Keratinocyte (primary cell): Measurements from ENCODE around the gene LIM2. TPM values are rescaled to one million over a fixed set of nuclear protein-coding genes. Genes with fewer than 3 reads are reported as not detected.

Experiments used
- DNase-seq: peaks from one replicate; pipeline ENCODE4 v3.0.0-alpha.2; 2011; ENCODE audit warnings: low read depth, missing footprints, low spot score
- FAIRE-seq: peaks from 2 replicates; lab custom pipeline; 2011; peaks lifted over from hg19 to GRCh38; lab: Jason Lieb, UNC
- H2AFZ ChIP-seq: 2 replicates; pipeline ENCODE4 v1.6.0; 2012; ENCODE audit warnings: low read length, control low read depth, inconsistent platforms; ENCODE audit not compliant: control insufficient read depth
- H3K27ac ChIP-seq: 2 replicates; pipeline ENCODE4 v1.5.1; 2011; ENCODE audit warnings: low read length; ENCODE audit not compliant: control insufficient read depth, insufficient read depth
- H3K27me3 ChIP-seq: 3 replicates; pipeline ENCODE4 v1.6.0; 2011; ENCODE audit warnings: low read length; ENCODE audit not compliant: control insufficient read depth, insufficient read depth; ENCODE audit errors: extremely low read depth
- H3K36me3 ChIP-seq, 2 experiments: 2 replicates in 1 of 2; 3 replicates in 1 of 2; pipeline ENCODE4 v1.5.1; 2011; ENCODE audit warnings: low read length in 2 of 2, mild to moderate bottlenecking in 1 of 2; ENCODE audit not compliant: control insufficient read depth in 2 of 2, insufficient read depth in 2 of 2; ENCODE audit errors: extremely low read depth in 1 of 2
- H3K4me1 ChIP-seq: 3 replicates; pipeline ENCODE4 v1.5.1; 2011; ENCODE audit warnings: low read length; ENCODE audit not compliant: control insufficient read depth, insufficient read depth; ENCODE audit errors: extremely low read depth
- H3K4me2 ChIP-seq: 3 replicates; pipeline ENCODE4 v1.6.0; 2011; ENCODE audit warnings: low read depth, low read length; ENCODE audit not compliant: control insufficient read depth, insufficient read depth; ENCODE audit errors: extremely low read depth
- H3K4me3 ChIP-seq, 3 experiments: fragments of 200-600 bp in 1 of 3; sonication (generic) in 1 of 3; 2 replicates in 2 of 3; 3 replicates in 1 of 3; pipeline ENCODE4 v1.5.1; 2011 to 2016; ENCODE audit warnings: low read length in 3 of 3, mild to moderate bottlenecking in 3 of 3, control low read depth in 2 of 3, inconsistent platforms in 1 of 3, low read depth in 1 of 3, mixed read lengths in 1 of 3, mixed run types in 1 of 3, moderate library complexity in 1 of 3; ENCODE audit not compliant: control insufficient read depth in 2 of 3, insufficient read depth in 2 of 3; ENCODE audit errors: extremely low read depth in 1 of 3
- H3K79me2 ChIP-seq: 2 replicates; pipeline ENCODE4 v1.6.0; 2012; ENCODE audit warnings: low read length; ENCODE audit not compliant: control insufficient read depth, insufficient read depth
- H3K9ac ChIP-seq: 3 replicates; pipeline ENCODE4 v1.6.0; 2011; ENCODE audit warnings: low read length; ENCODE audit not compliant: control insufficient read depth, insufficient read depth; ENCODE audit errors: extremely low read depth
- H3K9me1 ChIP-seq: 3 replicates; pipeline ENCODE4 v1.6.0; 2011; ENCODE audit warnings: low read length; ENCODE audit not compliant: control insufficient read depth, insufficient read depth; ENCODE audit errors: extremely low read depth
- H3K9me3 ChIP-seq: 2 replicates; pipeline ENCODE4 v1.5.1; 2012; ENCODE audit warnings: low read depth, low read length; ENCODE audit not compliant: control insufficient read depth
- H4K20me1 ChIP-seq: 3 replicates; pipeline ENCODE4 v1.6.0; 2011; ENCODE audit warnings: low read length; ENCODE audit not compliant: control insufficient read depth, insufficient read depth; ENCODE audit errors: extremely low read depth
- EZH2 ChIP-seq: IDR thresholded peaks from one replicate; pipeline ENCODE4 v1.6.1; 2012; ENCODE audit warnings: inconsistent platforms, mild to moderate bottlenecking, low read length, moderate library complexity
- dilution Hi-C: fragments of 300-500 bp; cut with MboI; formaldehyde crosslinking; loops from one replicate; pipeline ENCODE4 v1.7.0; 2020; ENCODE audit warnings: low sequenced_read_pairs; ENCODE audit not compliant: extremely low pct_ligation_motif_present
- polyA plus RNA-seq, 5 experiments: library from polyadenylated mRNA; depleted of rRNA in 3 of 5; stranded (reverse) in 3 of 5; stranded (forward) in 1 of 5; unstranded in 1 of 5; fragments of >200 nt; gene quantifications; 1 replicate in 1 of 5; 2 replicates in 3 of 5; 3 replicates in 1 of 5; pipeline versions ENCODE4 v1.2.1 to v1.2.3, GENCODE V29; 2011 to 2012; ENCODE audit warnings: missing spikeins in 2 of 5, low read depth in 1 of 5, low replicate concordance in 1 of 5
- TF ChIP-seq, protein P1 (sequence below), 3 experiments: IDR thresholded peaks in 1 of 3; conservative IDR thresholded peaks in 1 of 3; optimal IDR thresholded peaks in 1 of 3; 2 replicates in 2 of 3; 3 replicates in 1 of 3; pipeline versions ENCODE3 to v1.5.1; 2011; ENCODE audit warnings: low read length in 3 of 3, mild to moderate bottlenecking in 3 of 3, moderate library complexity in 2 of 3, control low read depth in 1 of 3, inconsistent platforms in 1 of 3; ENCODE audit not compliant: insufficient read depth in 2 of 3; ENCODE audit errors: extremely low read depth in 1 of 3

Gene LIM2
- polyA plus RNA-seq, 1 donor (not counting 4 experiments of a cell fraction or from before 2014, with no cell fraction given) = not detected

DNA sequence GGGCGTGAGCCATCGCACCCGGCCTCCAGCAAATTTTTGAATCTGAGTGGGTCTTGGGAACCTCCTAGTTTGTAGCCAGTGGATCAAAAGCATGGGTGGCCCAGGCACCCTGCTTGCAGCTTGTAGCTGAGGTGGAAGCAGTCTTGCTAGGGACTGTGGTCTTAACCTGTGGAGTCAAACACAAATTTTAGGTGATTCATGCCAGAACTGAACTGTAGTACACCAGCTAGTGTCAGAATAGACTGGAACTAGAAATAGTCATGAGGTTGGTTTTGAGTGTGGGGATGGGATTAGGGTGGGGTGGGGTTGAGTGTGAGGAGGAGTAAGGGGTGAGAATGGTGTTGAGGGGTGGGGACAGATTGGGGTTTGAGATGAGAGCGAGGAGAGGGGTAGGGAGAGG lies 5.8 kb downstream of the LIM2 start:
- Histone ChIP-seq H3K4me1 (no peaks in the 10 kb centered on the region), H3K36me3 (no peaks in the 10 kb centered on the region), H3K9me1 (no peaks in the 10 kb centered on the region), H3K9ac (no peak overlapping the region), H3K4me2 (no peak overlapping the region), H3K9me3 (peaks cover 2% of the 10 kb centered on the region), H3K27me3 (no peaks in the 10 kb centered on the region), H3K4me3 (no peak overlapping the region), H3K27ac (no peak overlapping the region), H4K20me1 (no peaks in the 10 kb centered on the region), H3K79me2 (no peaks in the 10 kb centered on the region), H2AFZ (no peak overlapping the region)
- TF ChIP-seq, protein P1, sequence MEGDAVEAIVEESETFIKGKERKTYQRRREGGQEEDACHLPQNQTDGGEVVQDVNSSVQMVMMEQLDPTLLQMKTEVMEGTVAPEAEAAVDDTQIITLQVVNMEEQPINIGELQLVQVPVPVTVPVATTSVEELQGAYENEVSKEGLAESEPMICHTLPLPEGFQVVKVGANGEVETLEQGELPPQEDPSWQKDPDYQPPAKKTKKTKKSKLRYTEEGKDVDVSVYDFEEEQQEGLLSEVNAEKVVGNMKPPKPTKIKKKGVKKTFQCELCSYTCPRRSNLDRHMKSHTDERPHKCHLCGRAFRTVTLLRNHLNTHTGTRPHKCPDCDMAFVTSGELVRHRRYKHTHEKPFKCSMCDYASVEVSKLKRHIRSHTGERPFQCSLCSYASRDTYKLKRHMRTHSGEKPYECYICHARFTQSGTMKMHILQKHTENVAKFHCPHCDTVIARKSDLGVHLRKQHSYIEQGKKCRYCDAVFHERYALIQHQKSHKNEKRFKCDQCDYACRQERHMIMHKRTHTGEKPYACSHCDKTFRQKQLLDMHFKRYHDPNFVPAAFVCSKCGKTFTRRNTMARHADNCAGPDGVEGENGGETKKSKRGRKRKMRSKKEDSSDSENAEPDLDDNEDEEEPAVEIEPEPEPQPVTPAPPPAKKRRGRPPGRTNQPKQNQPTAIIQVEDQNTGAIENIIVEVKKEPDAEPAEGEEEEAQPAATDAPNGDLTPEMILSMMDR (optimal IDR thresholded peaks at IDR 0.05 in 1 of 3, IDR thresholded peaks at IDR 0.05 in 1 of 3, conservative IDR thresholded peaks at IDR 0.05 in 1 of 3; ENCODE audit: extremely low read depth in 1 of 3, insufficient read depth in 2 of 3, low read length in 3 of 3) = no peak
- no peak for TF ChIP-seq EZH2
- dilution Hi-C loops = no loop called here
- no peak for DNase-seq
- no peak for FAIRE-seq

DNA sequence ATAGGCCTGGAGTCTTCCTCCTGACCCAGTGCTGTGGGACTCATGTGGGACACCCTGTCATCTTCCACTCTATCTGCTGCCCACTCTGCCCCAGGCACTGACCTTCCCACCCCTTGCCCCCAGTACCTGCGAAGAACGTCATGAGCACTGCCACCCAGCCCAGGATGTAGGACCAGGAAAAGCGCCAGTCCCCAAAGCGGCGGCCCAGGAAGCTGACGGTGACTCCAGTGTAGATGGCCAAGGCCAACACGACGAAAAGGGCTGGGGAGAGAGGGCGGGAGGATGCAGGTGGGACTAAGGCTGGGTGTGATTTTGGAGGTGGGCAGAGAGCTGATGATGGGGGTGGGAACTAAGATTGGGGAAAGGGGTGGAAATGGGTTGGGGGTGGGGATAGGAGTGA lies 7.4 kb downstream of the LIM2 start:
- no peak overlapping the region for H3K4me3 ChIP-seq
- H3K9me1 ChIP-seq = no peaks in the 10 kb centered on the region
- no peak overlapping the region for H2AFZ ChIP-seq
- H4K20me1 ChIP-seq = no peaks in the 10 kb centered on the region
- no peak overlapping the region for H3K9ac ChIP-seq
- no peak overlapping the region for H3K4me2 ChIP-seq
- no peak overlapping the region for H3K27ac ChIP-seq
- H3K4me1 ChIP-seq = no peaks in the 10 kb centered on the region
- H3K36me3 ChIP-seq = no peaks in the 10 kb centered on the region
- H3K79me2 ChIP-seq = no peaks in the 10 kb centered on the region
- TF ChIP-seq, protein P1 (optimal IDR thresholded peaks at IDR 0.05 in 1 of 3, IDR thresholded peaks at IDR 0.05 in 1 of 3, conservative IDR thresholded peaks at IDR 0.05 in 1 of 3; ENCODE audit: extremely low read depth in 1 of 3, insufficient read depth in 2 of 3, low read length in 3 of 3) = no peak
- TF ChIP-seq EZH2 = no peak
- peaks cover 2% of the 10 kb centered on the region for H3K9me3 ChIP-seq
- DNase-seq (no peak), FAIRE-seq (no peak)
- dilution Hi-C loops = no loop called here
- H3K27me3 ChIP-seq = no peaks in the 10 kb centered on the region
